Activated CD4-positive, alpha-beta T cell treated with anti-CD3 and anti-CD28 coated beads, Interleukin-2, Interleukin-6, amounts not matched to agents 100 ng/mL and 50 ng/mL, durations not matched to agents 16 hours and 8 hours (primary cell): ENCODE data around the gene MAP3K20.
"Not testable (repeated sequence)": the region's sequence is repeated elsewhere in the genome, so short reads cannot be mapped to it uniquely, and the experiment has no call there.

Experiments used
- DNase-seq: peaks from one replicate; pipeline ENCODE4 v3.0.0-alpha.2; 2020

Gene MAP3K20

GRCh38 chr2:173207124-173207523 is 131.5 kb downstream of the MAP3K20 start:
- DNase-seq = not testable (repeated sequence)

- DNase-seq = peak; percentile 74
These were observed 134.9 kb downstream of the MAP3K20 start for GRCh38 chr2:173210270-173211196.

- no peak for DNase-seq
These were observed 137.5 kb downstream of the MAP3K20 start for GRCh38 chr2:173213181-173213580.

DNA sequence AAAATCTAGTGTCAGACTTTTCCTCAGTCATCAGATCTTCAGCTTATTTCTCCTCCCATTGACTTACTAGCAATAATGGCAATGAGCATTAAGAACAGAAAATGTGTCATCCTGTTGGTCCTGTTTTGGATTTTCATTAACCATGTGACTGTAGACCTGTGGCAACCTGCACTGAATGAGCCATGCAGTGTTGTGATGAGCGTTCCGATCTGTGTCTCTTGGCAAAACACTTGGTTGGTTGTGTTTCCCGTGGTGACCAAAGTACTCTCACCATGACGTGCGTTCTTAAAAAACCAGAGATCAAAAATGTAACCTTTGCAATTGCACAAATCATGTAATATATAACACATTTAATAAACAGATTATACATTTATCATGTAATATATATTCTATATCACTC is 138.6 kb downstream of the MAP3K20 start:
- no peak for DNase-seq

GRCh38 chr2:173215316-173215715 is 139.7 kb downstream of the MAP3K20 start:
- no peak for DNase-seq

- DNase-seq = no peak
These were observed 140.4 kb downstream of the MAP3K20 start for GRCh38 chr2:173216051-173216450.

- no peak for DNase-seq
These were observed 141.0 kb downstream of the MAP3K20 start for GRCh38 chr2:173216668-173217067.

- no peak for DNase-seq
These were observed 141.6 kb downstream of the MAP3K20 start for GRCh38 chr2:173217116-173217840.

DNA sequence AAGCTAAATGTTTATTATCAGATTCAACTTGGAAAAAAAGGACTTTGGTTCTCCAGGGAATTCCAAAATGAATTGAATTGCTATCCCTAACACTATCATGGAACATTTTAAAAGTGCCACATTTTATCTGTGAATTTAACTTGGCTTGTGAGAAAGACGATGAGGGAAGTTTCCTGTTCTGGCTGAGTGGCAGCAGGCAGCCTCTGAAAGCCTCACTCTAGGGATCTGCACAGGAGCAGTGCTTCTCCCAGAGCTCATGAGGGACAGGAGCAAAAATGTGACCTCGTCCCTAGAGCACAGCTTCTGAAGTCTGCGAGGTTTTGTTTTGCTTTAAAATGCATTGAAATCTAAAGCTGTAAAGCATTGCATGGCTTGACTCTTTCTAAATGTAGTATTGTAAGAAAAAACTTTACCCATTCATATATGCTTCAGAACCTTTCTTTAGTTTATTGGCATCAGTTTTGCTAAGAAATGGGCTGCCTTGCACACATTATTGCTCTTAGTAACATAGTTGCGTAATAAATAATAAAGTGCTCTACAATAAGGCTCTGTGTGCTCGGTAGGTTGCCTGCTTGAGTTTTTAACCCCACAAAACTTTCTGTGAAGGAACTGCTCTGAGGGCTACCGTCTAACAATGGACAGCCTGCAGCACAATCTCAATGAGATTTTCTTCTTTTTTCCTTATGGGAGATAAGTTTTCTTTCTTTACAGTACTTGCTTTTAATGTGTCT is 142.8 kb downstream of the MAP3K20 start:
- DNase-seq = no peak

GRCh38 chr2:173221132-173221695 is 145.6 kb downstream of the MAP3K20 start:
- DNase-seq = no peak

DNA sequence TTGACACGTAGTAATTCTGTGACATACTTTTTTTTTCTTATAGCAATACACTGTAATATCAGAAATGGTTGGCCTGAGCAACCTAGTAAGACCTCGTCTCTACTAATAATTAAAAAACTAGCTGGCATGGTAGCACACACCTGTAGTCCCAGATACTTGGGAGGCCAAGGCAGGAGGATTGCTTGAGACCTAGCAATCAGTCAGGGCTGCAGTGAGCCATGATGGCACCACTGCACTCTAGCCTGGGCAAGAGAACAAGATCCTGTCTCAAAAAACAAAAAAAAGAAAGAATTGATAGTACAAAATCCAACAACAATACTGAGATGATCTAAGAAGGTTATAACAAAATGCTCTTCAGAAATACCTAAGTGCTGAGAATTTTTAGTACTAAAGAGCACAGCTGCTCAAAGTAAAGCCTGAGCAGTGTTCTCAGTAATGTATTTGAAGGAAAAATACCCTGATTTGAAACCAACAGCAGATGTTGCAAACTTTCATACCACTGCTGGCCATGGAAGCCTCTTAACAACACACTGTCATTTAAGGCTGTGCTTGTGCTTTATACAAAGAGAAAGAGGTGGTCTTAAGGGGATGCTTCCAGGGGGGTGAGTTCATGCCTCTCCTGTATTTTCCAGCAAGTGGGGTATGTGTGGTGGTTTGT is 146.4 kb downstream of the MAP3K20 start:
- DNase-seq = no peak

DNA sequence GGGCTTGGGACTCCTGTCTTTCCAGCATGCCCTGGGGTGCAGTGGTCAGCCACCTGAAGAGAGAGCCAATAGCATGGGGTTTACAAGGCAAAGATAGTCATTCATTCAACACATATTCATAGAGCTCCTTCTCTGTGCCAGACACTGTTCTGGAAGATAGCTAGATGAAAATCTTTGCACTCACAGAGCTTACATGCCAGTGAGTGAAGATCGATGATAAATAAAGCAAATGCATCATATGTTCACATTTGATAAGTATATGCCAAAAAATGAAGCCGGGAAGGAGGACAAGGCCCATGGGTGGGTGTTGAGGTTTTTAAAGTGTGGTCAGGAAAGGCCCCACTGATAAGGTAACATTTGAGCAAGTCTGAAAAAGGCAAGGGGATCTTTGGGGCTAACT is 148.2 kb downstream of the MAP3K20 start:
- no peak for DNase-seq

GRCh38 chr2:173226899-173227698 is 151.5 kb downstream of the MAP3K20 start:
- DNase-seq = no peak

DNA sequence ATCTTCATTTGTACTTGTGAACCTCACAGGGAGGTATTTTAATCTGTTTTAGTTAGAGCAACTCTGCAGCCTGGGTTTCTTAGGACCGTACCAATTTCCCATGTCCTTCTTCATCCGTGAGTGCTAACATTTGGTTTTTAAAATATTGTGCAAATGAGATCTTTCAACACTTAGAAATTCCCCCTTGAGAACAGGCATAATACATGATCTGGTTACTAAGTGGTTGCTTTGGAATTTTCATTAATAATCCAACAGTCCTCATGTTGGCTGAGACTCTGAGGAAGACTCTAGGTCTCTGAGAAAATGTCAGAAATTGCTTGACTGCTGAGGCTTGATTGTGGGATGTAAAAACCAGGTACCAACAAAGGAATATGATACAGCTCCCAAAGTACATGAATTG is 153.4 kb downstream of the MAP3K20 start:
- DNase-seq = no peak

- DNase-seq = no peak
These were observed 154.5 kb downstream of the MAP3K20 start for GRCh38 chr2:173230181-173230580.

DNA sequence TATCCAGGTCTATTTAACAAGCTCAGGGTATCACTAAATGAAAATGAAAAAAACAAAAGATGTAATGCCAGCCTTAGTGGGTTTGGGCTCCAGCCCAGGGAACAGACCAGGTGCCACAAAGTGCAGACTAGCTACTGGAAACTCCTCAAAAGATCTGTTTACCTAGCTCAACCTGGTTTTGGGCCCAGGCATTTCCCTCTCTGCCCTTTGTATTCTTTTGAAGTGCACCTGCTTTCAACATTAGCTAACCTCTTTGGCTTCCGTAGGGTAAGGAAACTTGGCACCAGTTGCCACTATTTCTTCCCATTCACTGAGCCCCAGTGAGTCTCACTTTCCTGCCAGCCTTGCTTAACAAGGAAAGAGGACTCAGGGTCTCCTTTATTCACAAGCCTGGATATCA is 155.4 kb downstream of the MAP3K20 start:
- DNase-seq = no peak

GRCh38 chr2:173231465-173231864 is 155.8 kb downstream of the MAP3K20 start:
- DNase-seq = no peak

DNA sequence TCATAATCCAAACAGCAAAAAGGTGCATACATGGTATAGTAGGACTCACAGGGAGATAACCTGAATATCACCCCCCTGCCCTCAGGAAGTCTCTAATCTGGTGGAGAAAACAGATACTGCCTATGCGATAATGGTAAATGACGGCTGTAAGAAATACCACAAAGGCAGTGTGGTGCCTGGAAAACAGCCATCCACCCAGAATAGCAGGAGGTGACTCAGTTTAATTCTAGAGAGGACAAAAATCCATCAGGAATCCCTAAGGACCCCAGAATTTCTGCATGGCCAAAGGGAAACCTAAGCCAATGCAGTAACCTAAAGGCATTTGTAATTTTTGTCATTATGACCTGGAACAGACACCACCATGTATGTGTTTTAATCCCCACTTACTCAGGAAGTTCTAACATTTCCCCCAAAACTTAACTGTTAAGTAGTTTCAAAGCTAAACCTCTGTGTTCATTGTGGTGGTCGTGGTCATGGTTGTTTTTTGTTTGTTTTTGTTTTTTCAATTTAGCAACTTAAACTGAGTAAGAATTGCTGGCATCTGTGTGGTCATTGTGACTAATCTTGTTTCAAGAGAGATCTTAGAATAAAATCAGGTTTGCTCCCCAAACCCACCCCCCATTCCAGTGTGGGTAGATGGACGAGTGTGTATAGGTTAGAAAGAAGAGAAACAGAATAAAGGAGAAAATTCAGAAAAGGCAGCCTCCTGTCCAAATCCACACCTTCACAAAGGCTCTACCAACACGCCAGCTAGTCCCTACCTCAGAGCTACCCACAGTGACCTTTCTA is 157.5 kb downstream of the MAP3K20 start:
- DNase-seq = peak; percentile 43

GRCh38 chr2:173235947-173236803 is 160.5 kb downstream of the MAP3K20 start:
- no peak for DNase-seq

DNA sequence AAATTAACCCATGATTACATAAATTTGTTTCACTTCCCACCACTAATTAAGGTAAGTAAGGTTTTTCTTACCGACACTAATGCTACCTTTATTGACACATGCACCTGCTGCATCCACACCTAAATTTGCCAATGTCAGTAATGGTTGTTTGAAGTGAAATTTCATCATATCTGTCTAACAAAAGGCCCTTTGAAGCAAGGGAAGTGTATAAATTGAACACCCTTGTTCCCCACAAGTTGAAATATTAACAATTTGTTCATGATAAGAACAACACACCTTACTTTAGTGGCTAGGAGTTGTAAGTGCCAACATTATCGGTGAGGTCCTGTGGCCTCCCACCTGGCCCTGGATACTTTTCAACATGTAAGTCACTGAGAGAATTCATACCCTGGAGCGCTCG is 162.7 kb downstream of the MAP3K20 start:
- no peak for DNase-seq
